HEK293T (cell line): ENCODE data around the gene YAF2.

ENCODE experiments used
- ARNT ChIP-seq: fragments of 450-650 bp; IDR thresholded peaks from 2 replicates; pipeline ENCODE4 v1.6.1; 2017; ENCODE audit warnings: mild to moderate bottlenecking
- BHLHE40 ChIP-seq: fragments of 450-650 bp; IDR thresholded peaks from 2 replicates; pipeline ENCODE4 v1.6.1; 2016; ENCODE audit warnings: mild to moderate bottlenecking, moderate library complexity, borderline replicate concordance
- ELF4 ChIP-seq: fragments of 450-650 bp; IDR thresholded peaks from 2 replicates; pipeline ENCODE4 v1.6.1; 2017; ENCODE audit warnings: antibody characterized with exemption
- FOXA1 ChIP-seq: fragments of 450-650 bp; IDR thresholded peaks from 2 replicates; pipeline ENCODE4 v1.6.1; 2016; ENCODE audit warnings: mild to moderate bottlenecking
- FOXM1 ChIP-seq: fragments of 450-650 bp; IDR thresholded peaks from 2 replicates; pipeline ENCODE4 v1.6.1; 2017; ENCODE audit warnings: mild to moderate bottlenecking, borderline replicate concordance
- HDGF ChIP-seq: fragments of 450-650 bp; IDR thresholded peaks from 2 replicates; pipeline ENCODE4 v1.6.1; 2017; ENCODE audit warnings: antibody characterized with exemption, borderline replicate concordance
- L3MBTL2 ChIP-seq: fragments of 450-650 bp; conservative IDR thresholded peaks from 2 replicates; pipeline ENCODE4 v1.6.1; 2016; ENCODE audit warnings: mild to moderate bottlenecking
- LEF1 ChIP-seq: fragments of 450-650 bp; IDR thresholded peaks from 2 replicates; pipeline ENCODE4 v1.6.1; 2017; ENCODE audit warnings: mild to moderate bottlenecking, borderline replicate concordance
- NFRKB ChIP-seq: fragments of 450-650 bp; IDR thresholded peaks from 2 replicates; pipeline ENCODE4 v1.6.1; 2016; ENCODE audit warnings: mild to moderate bottlenecking, moderate library complexity
- PKNOX1 ChIP-seq: fragments of 450-650 bp; IDR thresholded peaks from 2 replicates; pipeline ENCODE4 v1.6.1; 2016
- SP1 ChIP-seq: fragments of 450-650 bp; IDR thresholded peaks from 2 replicates; pipeline ENCODE4 v1.6.1; 2017
- SUZ12 ChIP-seq: fragments of 450-650 bp; IDR thresholded peaks from 2 replicates; pipeline ENCODE4 v1.6.1; 2016; ENCODE audit warnings: mild to moderate bottlenecking
- TARDBP ChIP-seq: fragments of 450-650 bp; IDR thresholded peaks from 2 replicates; pipeline ENCODE4 v1.6.1; 2016
- ZNF384 ChIP-seq: fragments of 450-650 bp; IDR thresholded peaks from 2 replicates; pipeline ENCODE4 v1.6.1; 2016

GRCh38 chr12:42201063-42201462 is 37.0 kb downstream of the YAF2 start:
- no peak for TF ChIP-seq ELF4
- TF ChIP-seq LEF1: no peak
- no peak for TF ChIP-seq FOXM1
- TF ChIP-seq PKNOX1: no peak
- TF ChIP-seq SP1: no peak
- TF ChIP-seq HDGF: no peak
- no peak for TF ChIP-seq BHLHE40
- TF ChIP-seq FOXA1: no peak
- no peak for TF ChIP-seq ARNT
- no peak for TF ChIP-seq SUZ12
- TF ChIP-seq TARDBP: no peak
- TF ChIP-seq L3MBTL2: no peak
- TF ChIP-seq NFRKB: no peak
- no peak for TF ChIP-seq ZNF384
